CD14-positive monocyte (primary cell): ENCODE measurements around the gene ANK2. TPM values are rescaled to one million over a fixed set of nuclear protein-coding genes. Genes with fewer than 3 reads are reported as not detected.

Experiments used
- DNase-seq, 3 donors: peaks; one replicate each; pipeline ENCODE4 v3.0.0-alpha.2; 2011 to 2022
- H2AFZ ChIP-seq: 2 replicates; pipeline ENCODE4 v1.6.0; 2012; ENCODE audit warnings: mild to moderate bottlenecking, low read depth, low read length, inconsistent platforms; ENCODE audit not compliant: insufficient read depth, poor library complexity, severe bottlenecking
- H3K27ac ChIP-seq, 2 donors: 1 replicate in 1 of 2; 2 replicates in 1 of 2; pipeline ENCODE4 v1.5.1; 2012 to 2013; ENCODE audit warnings: low read length in 2 of 2, control low read depth in 1 of 2, inconsistent platforms in 1 of 2, low read depth in 1 of 2, mild to moderate bottlenecking in 1 of 2
- H3K27me3 ChIP-seq, 2 donors: one replicate each; pipeline versions ENCODE4 v1.6.0 to v1.6.1; 2011 to 2013; ENCODE audit warnings: low read length in 2 of 2; ENCODE audit not compliant: control insufficient read depth in 2 of 2, insufficient read depth in 2 of 2
- H3K36me3 ChIP-seq, 2 donors: replicated peaks in 1 of 2; 1 replicate in 1 of 2; 2 replicates in 1 of 2; pipeline versions ENCODE4 v1.5.1 to v1.6.1; 2012 to 2013; ENCODE audit warnings: low read length in 2 of 2, control low read depth in 1 of 2, inconsistent platforms in 1 of 2, mild to moderate bottlenecking in 1 of 2; ENCODE audit not compliant: insufficient read depth in 2 of 2, control insufficient read depth in 1 of 2
- H3K4me1 ChIP-seq, 2 donors: 1 replicate in 1 of 2; 2 replicates in 1 of 2; pipeline versions ENCODE4 v1.5.1 to v1.6.1; 2012 to 2013; ENCODE audit warnings: low read length in 2 of 2, control low read depth in 1 of 2, inconsistent platforms in 1 of 2, mild to moderate bottlenecking in 1 of 2, moderate library complexity in 1 of 2; ENCODE audit not compliant: insufficient read depth in 2 of 2, control insufficient read depth in 1 of 2
- H3K4me2 ChIP-seq: replicated peaks from 2 replicates; pipeline ENCODE3; 2012; ENCODE audit warnings: low read length, moderate library complexity, mild to moderate bottlenecking; ENCODE audit not compliant: poor library complexity, severe bottlenecking; ENCODE audit errors: extremely low read depth
- H3K4me3 ChIP-seq, 3 experiments: fragments of 200-600 bp in 1 of 3; sonication (generic) in 1 of 3; replicated peaks in 1 of 3; 1 replicate in 2 of 3; 2 replicates in 1 of 3; pipeline ENCODE4 v1.5.1; 2011 to 2013; ENCODE audit warnings: low read length in 3 of 3, mild to moderate bottlenecking in 3 of 3, control low read depth in 2 of 3, low read depth in 2 of 3, inconsistent platforms in 1 of 3, moderate library complexity in 1 of 3
- H3K79me2 ChIP-seq: 2 replicates; pipeline ENCODE4 v1.6.0; 2012; ENCODE audit warnings: mild to moderate bottlenecking, control low read depth, inconsistent platforms, low read length, moderate library complexity; ENCODE audit not compliant: insufficient read depth
- H3K9ac ChIP-seq: 2 replicates; pipeline ENCODE4 v1.6.0; 2017; ENCODE audit warnings: low read length, mild to moderate bottlenecking; ENCODE audit not compliant: insufficient read depth, poor library complexity, severe bottlenecking
- H3K9me3 ChIP-seq, 2 donors: replicated peaks in 1 of 2; 1 replicate in 1 of 2; 2 replicates in 1 of 2; pipeline versions ENCODE4 v1.5.1 to v1.6.1; 2012 to 2013; ENCODE audit warnings: low read length in 2 of 2, control low read depth in 1 of 2; ENCODE audit not compliant: control insufficient read depth in 1 of 2, insufficient read depth in 1 of 2
- H4K20me1 ChIP-seq: 2 replicates; pipeline ENCODE4 v1.6.0; 2012; ENCODE audit warnings: mild to moderate bottlenecking, low read length, control low read depth, moderate library complexity; ENCODE audit not compliant: insufficient read depth
- H3K27ac Mint-ChIP-seq, 7 donors: one replicate each; pipeline ENCODE4 v1.8.0; 2020; ENCODE audit warnings: mild to moderate bottlenecking in 7 of 7, mixed read lengths in 7 of 7, moderate library complexity in 6 of 7, inconsistent platforms in 2 of 7
- H3K27me3 Mint-ChIP-seq, 3 donors: one replicate each; pipeline ENCODE4 v1.8.0; 2021 to 2022; ENCODE audit warnings: low read depth in 3 of 3, mild to moderate bottlenecking in 3 of 3, mixed read lengths in 3 of 3, moderate library complexity in 3 of 3, inconsistent platforms in 1 of 3
- H3K36me3 Mint-ChIP-seq, 2 donors: one replicate each; pipeline ENCODE4 v1.8.0; 2020; ENCODE audit warnings: mixed read lengths in 2 of 2, inconsistent platforms in 1 of 2, mild to moderate bottlenecking in 1 of 2
- H3K4me1 Mint-ChIP-seq: one replicate; pipeline ENCODE4 v1.8.0; 2020; ENCODE audit warnings: mild to moderate bottlenecking, mixed read lengths
- H3K4me3 Mint-ChIP-seq, 2 donors: one replicate each; pipeline ENCODE4 v1.8.0; 2020; ENCODE audit warnings: mild to moderate bottlenecking in 2 of 2, mixed read lengths in 2 of 2, moderate library complexity in 1 of 2
- H3K9me3 Mint-ChIP-seq, 7 donors: one replicate each; pipeline ENCODE4 v1.8.0; 2020 to 2022; ENCODE audit warnings: mixed read lengths in 7 of 7, mild to moderate bottlenecking in 6 of 7, moderate library complexity in 6 of 7, inconsistent platforms in 2 of 7
- CTCF ChIP-seq: fragments of 200-600 bp; IDR thresholded peaks from one replicate; pipeline ENCODE4 v1.8.0; 2022; ENCODE audit warnings: antibody characterized with exemption, mild to moderate bottlenecking
- WGBS: methylation state at CpG from one replicate; pipeline ENCODE4 v1.1.5; 2013; ENCODE audit warnings: missing lambda C conversion rate; ENCODE audit not compliant: insufficient coverage; 5-methylcytosine and 5-hydroxymethylcytosine counted together
- intact Hi-C, 2 donors: fragments of 100-400 bp; cut with micrococcal nuclease; formaldehyde crosslinking; loops; one replicate each; pipeline versions ENCODE4 v1.15.0 to v1.15.1; 2023
- polyA plus RNA-seq, 3 donors: library from polyadenylated mRNA; depleted of rRNA in 1 of 3; unstranded in 2 of 3; stranded (reverse) in 1 of 3; fragments of 300-500 nt in 2 of 3; fragments of >200 nt in 1 of 3; fragmentation: Illumina TruSeq in 2 of 3; gene quantifications; 1 replicate in 2 of 3; 2 replicates in 1 of 3; pipeline ENCODE4 v1.2.3, GENCODE V29; 2012 to 2021

ANK2 gene
- polyA plus RNA-seq, 3 donors, result not detected

GRCh38 chr4:113144091-113144490, 94.6 kb downstream of the ANK2 start:
- no peak overlapping the region for H2AFZ ChIP-seq

GRCh38 chr4:113145147-113145518, 95.7 kb downstream of the ANK2 start:
- no peak overlapping the region for H3K27ac Mint-ChIP-seq
- H3K9me3 Mint-ChIP-seq, result peaks cover 0 to 2% (median 0%) of the 10 kb centered on the region in 7 donors
- no peaks in the 10 kb centered on the region for H3K36me3 Mint-ChIP-seq
- no peak for DNase-seq
- no CpG with 5 or more reads among the region's 1 CpG for WGBS
- Histone ChIP-seq H3K4me1 (no peaks in the 10 kb centered on the region), H2AFZ (no peak overlapping the region), H4K20me1 (no peaks in the 10 kb centered on the region), H3K4me3 (no peak overlapping the region), H3K4me2 (no peak overlapping the region), H3K9me3 (no peaks in the 10 kb centered on the region), H3K36me3 (no peaks in the 10 kb centered on the region), H3K9ac (no peak overlapping the region), H3K27me3 (no peaks in the 10 kb centered on the region), H3K27ac (no peak overlapping the region), H3K79me2 (no peaks in the 10 kb centered on the region)
- intact Hi-C loops, result no loop called here
- H3K4me3 Mint-ChIP-seq, result no peak overlapping the region
- H3K27me3 Mint-ChIP-seq, result peaks cover 0 to 8% (median 0%) of the 10 kb centered on the region in 3 donors
- no peak for TF ChIP-seq CTCF
- no peaks in the 10 kb centered on the region for H3K4me1 Mint-ChIP-seq

More at GRCh38 chr4:113144091-113144490, 94.6 kb downstream of the ANK2 start:
- H3K27me3 ChIP-seq, result no peaks in the 10 kb centered on the region
- no peaks in the 10 kb centered on the region for H3K79me2 ChIP-seq
- H3K4me2 ChIP-seq, result no peak overlapping the region
- TF ChIP-seq CTCF, result no peak
- no peak overlapping the region for H3K9ac ChIP-seq
- Mint-ChIP-seq H3K9me3 (peaks cover 0 to 2% (median 0%) of the 10 kb centered on the region in 7 donors), H3K4me3 (no peak overlapping the region), H3K27me3 (peaks cover 0 to 8% (median 0%) of the 10 kb centered on the region in 3 donors), H3K4me1 (no peaks in the 10 kb centered on the region), H3K27ac (no peak overlapping the region), H3K36me3 (no peaks in the 10 kb centered on the region)
- no peaks in the 10 kb centered on the region for H4K20me1 ChIP-seq
- intact Hi-C loops, result no loop called here
- no peaks in the 10 kb centered on the region for H3K36me3 ChIP-seq
- WGBS, result 71% methylated on average over 2 of the region's 2 CpGs
- H3K27ac ChIP-seq, result no peak overlapping the region
- no peak for DNase-seq
- no peaks in the 10 kb centered on the region for H3K9me3 ChIP-seq
- no peak overlapping the region for H3K4me3 ChIP-seq
- no peaks in the 10 kb centered on the region for H3K4me1 ChIP-seq
